ENCODE data around the gene NUAK1.

- TF ChIP-seq ZFP30 (CRISPR knock-in tag; IDR thresholded peaks at IDR 0.05) = no peak
- no peak for TF ChIP-seq ZC3H10 (CRISPR knock-in tag; IDR thresholded peaks at IDR 0.05)
- TF ChIP-seq PPARA (CRISPR knock-in tag; IDR thresholded peaks at IDR 0.05; ENCODE audit: borderline replicate concordance) = no peak
- TF ChIP-seq ISL1 (CRISPR knock-in tag; IDR thresholded peaks at IDR 0.05) = no peak
- no peak for TF ChIP-seq RARB (CRISPR knock-in tag; IDR thresholded peaks at IDR 0.05)
- TF ChIP-seq, protein P1, sequence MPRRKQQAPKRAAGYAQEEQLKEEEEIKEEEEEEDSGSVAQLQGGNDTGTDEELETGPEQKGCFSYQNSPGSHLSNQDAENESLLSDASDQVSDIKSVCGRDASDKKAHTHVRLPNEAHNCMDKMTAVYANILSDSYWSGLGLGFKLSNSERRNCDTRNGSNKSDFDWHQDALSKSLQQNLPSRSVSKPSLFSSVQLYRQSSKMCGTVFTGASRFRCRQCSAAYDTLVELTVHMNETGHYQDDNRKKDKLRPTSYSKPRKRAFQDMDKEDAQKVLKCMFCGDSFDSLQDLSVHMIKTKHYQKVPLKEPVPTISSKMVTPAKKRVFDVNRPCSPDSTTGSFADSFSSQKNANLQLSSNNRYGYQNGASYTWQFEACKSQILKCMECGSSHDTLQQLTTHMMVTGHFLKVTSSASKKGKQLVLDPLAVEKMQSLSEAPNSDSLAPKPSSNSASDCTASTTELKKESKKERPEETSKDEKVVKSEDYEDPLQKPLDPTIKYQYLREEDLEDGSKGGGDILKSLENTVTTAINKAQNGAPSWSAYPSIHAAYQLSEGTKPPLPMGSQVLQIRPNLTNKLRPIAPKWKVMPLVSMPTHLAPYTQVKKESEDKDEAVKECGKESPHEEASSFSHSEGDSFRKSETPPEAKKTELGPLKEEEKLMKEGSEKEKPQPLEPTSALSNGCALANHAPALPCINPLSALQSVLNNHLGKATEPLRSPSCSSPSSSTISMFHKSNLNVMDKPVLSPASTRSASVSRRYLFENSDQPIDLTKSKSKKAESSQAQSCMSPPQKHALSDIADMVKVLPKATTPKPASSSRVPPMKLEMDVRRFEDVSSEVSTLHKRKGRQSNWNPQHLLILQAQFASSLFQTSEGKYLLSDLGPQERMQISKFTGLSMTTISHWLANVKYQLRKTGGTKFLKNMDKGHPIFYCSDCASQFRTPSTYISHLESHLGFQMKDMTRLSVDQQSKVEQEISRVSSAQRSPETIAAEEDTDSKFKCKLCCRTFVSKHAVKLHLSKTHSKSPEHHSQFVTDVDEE (CRISPR knock-in tag; IDR thresholded peaks at IDR 0.05) = no peak
- no peak for TF ChIP-seq TCF4 (CRISPR knock-in tag; IDR thresholded peaks at IDR 0.05; ENCODE audit: borderline replicate concordance)
Measured at GRCh38 chr12:106171117-106171750, 32.5 kb upstream of the NUAK1 start.

Data from SK-N-SH treated with all-trans-retinoic acid at 6 μM for 48 hours (cell line).